C4-2B (cell line): ENCODE measurements around the gene HOXA2.

Experiments used
- CTCF ChIP-seq: fragments of 450-650 bp; conservative IDR thresholded peaks from 2 replicates; pipeline ENCODE4 v1.5.1; 2017; ENCODE audit warnings: mild to moderate bottlenecking
- ZFX ChIP-seq: fragments of 450-650 bp; IDR thresholded peaks from 2 replicates; pipeline ENCODE4 v1.6.1; 2017

GRCh38 chr7:27113991-27114769, 11.7 kb upstream of the HOXA2 start:
- TF ChIP-seq CTCF (no peak), ZFX (no peak)
